Upper lobe of right lung (tissue), 1 donor: ENCODE results near the gene AFMID. TPM values are rescaled to one million over a fixed set of nuclear protein-coding genes. Genes with fewer than 3 reads are reported as not detected.
A peak's percentile ranks its signal among the peaks of the same experiment; 100 is the strongest.

Experiments
- ATAC-seq: fragments of 200-7000 bp; cut with Tn5 transposase; one replicate; pipeline ENCODE4 v1.9.1; 2020; ENCODE audit warnings: mild to moderate bottlenecking, moderate library complexity
- DNase-seq: peaks from one replicate; pipeline ENCODE4 v3.0.0-alpha.2; 2020
- H3K27ac ChIP-seq: fragments of 200-600 bp; one replicate; pipeline ENCODE4 v1.8.0; 2022
- H3K27me3 ChIP-seq: fragments of 200-600 bp; one replicate; pipeline ENCODE4 v1.8.0; 2022; ENCODE audit warnings: mild to moderate bottlenecking
- H3K36me3 ChIP-seq: fragments of 200-600 bp; one replicate; pipeline ENCODE4 v1.8.0; 2022
- H3K4me1 ChIP-seq: fragments of 200-600 bp; one replicate; pipeline ENCODE4 v1.8.0; 2022
- H3K4me3 ChIP-seq: fragments of 200-600 bp; one replicate; pipeline ENCODE4 v1.8.0; 2022; ENCODE audit warnings: mild to moderate bottlenecking
- H3K9me3 ChIP-seq: fragments of 200-600 bp; one replicate; pipeline ENCODE4 v1.8.0; 2022
- intact Hi-C: fragments of 100-400 bp; cut with DNase I; formaldehyde crosslinking; loops from one replicate; pipeline ENCODE4 v1.11.0; 2022
- total RNA-seq: library from RNA; stranded (reverse); fragmentation: NEBNext Ultra II Directional; extraction: Animal tissue kit (Norgen Biotek cat#: 25700); gene quantifications from one replicate; pipeline ENCODE4 v1.2.1, GENCODE V29; 2021
- TF ChIP-seq, protein P1 (sequence below): fragments of 200-600 bp; IDR thresholded peaks from one replicate; pipeline ENCODE4 v1.8.0; 2022; ENCODE audit warnings: antibody characterized with exemption
- donor health status: DM: no; HTN: yes; CAD: no; lungs with severe emphysema.

The AFMID gene
- total RNA-seq, 1 donor from 2014 or later: 32.5 TPM

DNA sequence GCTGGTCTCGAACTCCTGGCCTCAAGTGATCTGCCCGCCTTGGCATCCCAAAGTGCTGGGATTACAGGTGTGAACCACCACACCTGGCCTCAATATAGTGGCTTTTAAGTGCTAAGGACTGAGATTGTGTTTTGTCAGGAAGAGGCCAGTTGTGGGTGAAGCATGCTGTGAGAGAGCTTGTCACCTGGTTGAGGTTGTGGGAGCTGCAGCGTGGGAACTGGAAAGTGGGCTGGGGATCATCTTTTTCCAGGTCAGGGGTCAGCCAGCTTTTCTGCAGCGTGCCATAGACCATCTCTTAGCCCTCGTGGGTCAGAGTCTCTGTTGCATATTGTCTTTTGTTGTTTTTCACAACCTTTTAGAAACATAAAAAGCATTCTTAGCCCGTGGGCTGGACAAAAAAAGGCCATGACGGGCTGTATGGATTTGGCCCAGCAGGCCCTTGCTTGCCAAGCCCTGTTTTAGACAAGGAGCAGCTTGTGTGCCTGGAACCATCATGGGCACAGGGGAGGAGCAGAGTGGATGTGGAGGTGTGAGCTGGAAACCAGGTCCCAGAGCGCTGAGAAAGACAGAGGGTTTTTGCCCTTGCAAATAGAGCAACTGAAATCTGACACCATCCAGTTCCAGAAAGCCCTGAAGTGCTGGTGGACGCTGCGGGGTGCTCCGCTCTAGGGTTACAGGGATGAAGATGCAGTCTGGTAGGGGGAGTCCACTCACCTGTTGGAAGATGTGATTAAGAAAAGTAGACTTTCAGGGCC lies 32.4 kb downstream of the AFMID start:
- Histone ChIP-seq H3K9me3 (no peaks in the 10 kb centered on the region), H3K4me1 (peaks cover under 1% of the 10 kb centered on the region), H3K27ac (no peak overlapping the region), H3K27me3 (no peaks in the 10 kb centered on the region), H3K36me3 (no peaks in the 10 kb centered on the region), H3K4me3 (no peak overlapping the region)
- TF ChIP-seq, protein P1, sequence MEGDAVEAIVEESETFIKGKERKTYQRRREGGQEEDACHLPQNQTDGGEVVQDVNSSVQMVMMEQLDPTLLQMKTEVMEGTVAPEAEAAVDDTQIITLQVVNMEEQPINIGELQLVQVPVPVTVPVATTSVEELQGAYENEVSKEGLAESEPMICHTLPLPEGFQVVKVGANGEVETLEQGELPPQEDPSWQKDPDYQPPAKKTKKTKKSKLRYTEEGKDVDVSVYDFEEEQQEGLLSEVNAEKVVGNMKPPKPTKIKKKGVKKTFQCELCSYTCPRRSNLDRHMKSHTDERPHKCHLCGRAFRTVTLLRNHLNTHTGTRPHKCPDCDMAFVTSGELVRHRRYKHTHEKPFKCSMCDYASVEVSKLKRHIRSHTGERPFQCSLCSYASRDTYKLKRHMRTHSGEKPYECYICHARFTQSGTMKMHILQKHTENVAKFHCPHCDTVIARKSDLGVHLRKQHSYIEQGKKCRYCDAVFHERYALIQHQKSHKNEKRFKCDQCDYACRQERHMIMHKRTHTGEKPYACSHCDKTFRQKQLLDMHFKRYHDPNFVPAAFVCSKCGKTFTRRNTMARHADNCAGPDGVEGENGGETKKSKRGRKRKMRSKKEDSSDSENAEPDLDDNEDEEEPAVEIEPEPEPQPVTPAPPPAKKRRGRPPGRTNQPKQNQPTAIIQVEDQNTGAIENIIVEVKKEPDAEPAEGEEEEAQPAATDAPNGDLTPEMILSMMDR: no peak
- ATAC-seq (no peak), DNase-seq (no peak)
- intact Hi-C loops: no loop called here

DNA sequence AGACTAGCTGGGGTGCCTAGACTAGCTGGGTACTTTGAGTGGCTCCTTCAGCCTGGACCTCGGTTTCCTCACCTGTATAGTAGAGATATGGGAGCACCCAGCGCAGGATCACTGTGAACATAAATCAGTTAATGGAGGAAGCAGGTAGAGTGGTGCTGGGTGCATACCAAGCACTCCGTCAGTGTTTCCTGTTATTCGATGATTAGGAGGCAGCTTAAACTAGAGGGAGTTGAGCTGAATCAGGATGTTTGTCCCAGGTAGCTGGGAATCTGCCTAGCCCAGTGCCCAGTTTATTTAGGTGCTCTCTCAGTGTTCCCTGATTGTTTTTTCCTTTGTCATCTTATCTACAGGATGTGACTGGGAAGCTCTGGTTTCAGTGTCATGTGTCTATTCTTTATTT lies 35.9 kb downstream of the AFMID start:
- H3K36me3 ChIP-seq: no peaks in the 10 kb centered on the region
- DNase-seq (no peak), ATAC-seq (no peak)
- H3K4me3 ChIP-seq: no peak overlapping the region
- H3K9me3 ChIP-seq: no peaks in the 10 kb centered on the region
- no peaks in the 10 kb centered on the region for H3K27me3 ChIP-seq
- H3K4me1 ChIP-seq: peaks cover 5% of the 10 kb centered on the region
- intact Hi-C loops: no loop called here
- TF ChIP-seq, protein P1: no peak
- peak overlapping the region; percentile 4 for H3K27ac ChIP-seq

DNA sequence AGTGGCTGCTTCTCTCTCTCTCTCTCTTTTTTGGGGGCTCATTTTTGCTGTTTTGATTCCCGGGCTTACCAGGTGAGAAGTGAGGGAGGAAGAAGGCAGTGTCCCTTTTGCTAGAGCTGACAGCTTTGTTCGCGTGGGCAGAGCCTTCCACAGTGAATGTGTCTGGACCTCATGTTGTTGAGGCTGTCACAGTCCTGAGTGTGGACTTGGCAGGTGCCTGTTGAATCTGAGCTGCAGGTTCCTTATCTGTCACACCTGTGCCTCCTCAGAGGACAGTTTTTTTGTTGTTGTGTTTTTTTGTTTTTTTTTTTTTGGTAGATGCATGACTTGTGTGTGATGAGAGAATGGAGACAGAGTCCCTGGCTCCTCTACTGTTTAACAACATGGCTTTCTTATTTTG lies 36.6 kb downstream of the AFMID start:
- TF ChIP-seq, protein P1: no peak
- H3K27ac ChIP-seq: no peak overlapping the region
- H3K9me3 ChIP-seq: no peaks in the 10 kb centered on the region
- intact Hi-C loops: no loop called here
- no peak for DNase-seq
- no peaks in the 10 kb centered on the region for H3K36me3 ChIP-seq
- peaks cover 5% of the 10 kb centered on the region for H3K4me1 ChIP-seq
- no peak for ATAC-seq
- no peak overlapping the region for H3K4me3 ChIP-seq
- H3K27me3 ChIP-seq: no peaks in the 10 kb centered on the region

DNA sequence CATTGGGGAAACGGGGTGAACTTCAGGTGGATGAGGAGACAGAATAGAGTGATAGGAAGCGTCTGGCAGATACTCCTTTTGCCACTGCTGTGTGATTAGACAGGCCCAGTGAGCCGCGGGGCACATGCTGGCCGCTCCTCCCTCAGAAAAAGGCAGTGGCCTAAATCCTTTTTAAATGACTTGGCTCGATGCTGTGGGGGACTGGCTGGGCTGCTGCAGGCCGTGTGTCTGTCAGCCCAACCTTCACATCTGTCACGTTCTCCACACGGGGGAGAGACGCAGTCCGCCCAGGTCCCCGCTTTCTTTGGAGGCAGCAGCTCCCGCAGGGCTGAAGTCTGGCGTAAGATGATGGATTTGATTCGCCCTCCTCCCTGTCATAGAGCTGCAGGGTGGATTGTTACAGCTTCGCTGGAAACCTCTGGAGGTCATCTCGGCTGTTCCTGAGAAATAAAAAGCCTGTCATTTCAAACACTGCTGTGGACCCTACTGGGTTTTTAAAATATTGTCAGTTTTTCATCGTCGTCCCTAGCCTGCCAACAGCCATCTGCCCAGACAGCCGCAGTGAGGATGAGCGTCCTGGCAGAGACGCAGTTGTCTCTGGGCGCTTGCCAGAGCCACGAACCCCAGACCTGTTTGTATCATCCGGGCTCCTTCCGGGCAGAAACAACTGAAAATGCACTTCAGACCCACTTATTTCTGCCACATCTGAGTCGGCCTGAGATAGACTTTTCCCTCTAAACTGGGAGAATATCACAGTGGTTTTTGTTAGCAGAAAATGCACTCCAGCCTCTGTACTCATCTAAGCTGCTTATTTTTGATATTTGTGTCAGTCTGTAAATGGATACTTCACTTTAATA lies 37.3 kb downstream of the AFMID start:
- Histone ChIP-seq H3K27me3 (no peaks in the 10 kb centered on the region), H3K9me3 (no peaks in the 10 kb centered on the region), H3K4me3 (no peak overlapping the region), H3K4me1 (peaks cover 5% of the 10 kb centered on the region), H3K36me3 (no peaks in the 10 kb centered on the region), H3K27ac (no peak overlapping the region)
- ATAC-seq (no peak), DNase-seq (no peak)
- intact Hi-C loops: no loop called here
- TF ChIP-seq, protein P1: no peak

DNA sequence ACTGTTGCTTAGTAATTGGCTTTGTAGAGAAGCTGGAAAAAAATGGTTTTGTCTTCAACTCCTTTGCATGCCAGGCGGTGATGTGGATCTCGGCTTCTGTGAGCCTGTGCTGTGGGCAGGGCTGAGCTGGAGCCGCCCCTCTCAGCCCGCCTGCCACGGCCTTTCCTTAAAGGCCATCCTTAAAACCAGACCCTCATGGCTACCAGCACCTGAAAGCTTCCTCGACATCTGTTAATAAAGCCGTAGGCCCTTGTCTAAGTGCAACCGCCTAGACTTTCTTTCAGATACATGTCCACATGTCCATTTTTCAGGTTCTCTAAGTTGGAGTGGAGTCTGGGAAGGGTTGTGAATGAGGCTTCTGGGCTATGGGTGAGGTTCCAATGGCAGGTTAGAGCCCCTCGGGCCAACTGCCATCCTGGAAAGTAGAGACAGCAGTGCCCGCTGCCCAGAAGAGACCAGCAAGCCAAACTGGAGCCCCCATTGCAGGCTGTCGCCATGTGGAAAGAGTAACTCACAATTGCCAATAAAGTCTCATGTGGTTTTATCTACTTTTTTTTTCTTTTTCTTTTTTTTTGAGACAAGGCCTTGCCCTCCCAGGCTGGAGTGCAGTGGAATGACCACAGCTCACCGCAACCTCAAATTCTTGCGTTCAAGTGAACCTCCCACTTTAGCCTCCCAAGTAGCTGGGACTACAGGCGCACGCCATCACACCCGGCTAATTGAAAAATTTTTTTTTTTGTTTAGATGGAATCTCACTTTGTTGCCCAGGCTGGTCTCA lies 38.1 kb downstream of the AFMID start:
- intact Hi-C loops: no loop called here
- H3K36me3 ChIP-seq: no peaks in the 10 kb centered on the region
- H3K4me1 ChIP-seq: peaks cover 5% of the 10 kb centered on the region
- H3K27me3 ChIP-seq: peaks cover 6% of the 10 kb centered on the region
- no peak for ATAC-seq
- no peaks in the 10 kb centered on the region for H3K9me3 ChIP-seq
- H3K4me3 ChIP-seq: no peak overlapping the region
- TF ChIP-seq, protein P1: no peak
- H3K27ac ChIP-seq: no peak overlapping the region
- no peak for DNase-seq
